Liver (tissue), 9 donors: ENCODE results near the gene CEP170. TPM values are rescaled to one million over a fixed set of nuclear protein-coding genes. Genes with fewer than 3 reads are reported as not detected.

Source experiments
- DNase-seq: peaks from one replicate; pipeline ENCODE4 v3.0.0-alpha.2; 2017; ENCODE audit warnings: low spot score
- H3K27ac ChIP-seq, 2 donors: one replicate each; pipeline ENCODE4 v1.7.0; 2013; ENCODE audit warnings: inconsistent platforms in 2 of 2, low read length in 2 of 2, control low read depth in 1 of 2, low read depth in 1 of 2, mild to moderate bottlenecking in 1 of 2
- H3K27me3 ChIP-seq, 4 donors: one replicate each; pipeline versions ENCODE4 v1.6.1 to v1.7.0; 2013; ENCODE audit warnings: low read length in 3 of 4, inconsistent platforms in 1 of 4, mild to moderate bottlenecking in 1 of 4, moderate library complexity in 1 of 4; ENCODE audit not compliant: control insufficient read depth in 4 of 4, insufficient read depth in 4 of 4
- H3K36me3 ChIP-seq, 4 donors: one replicate each; pipeline versions ENCODE4 v1.6.1 to v1.7.0; 2013; ENCODE audit warnings: low read length in 3 of 4, mild to moderate bottlenecking in 3 of 4, low read depth in 1 of 4, moderate library complexity in 1 of 4; ENCODE audit not compliant: control insufficient read depth in 4 of 4, insufficient read depth in 3 of 4
- H3K4me1 ChIP-seq, 4 donors: one replicate each; pipeline versions ENCODE4 v1.6.1 to v1.7.0; 2013; ENCODE audit warnings: low read length in 3 of 4, mild to moderate bottlenecking in 3 of 4, moderate library complexity in 1 of 4; ENCODE audit not compliant: control insufficient read depth in 4 of 4, insufficient read depth in 4 of 4
- H3K4me3 ChIP-seq, 3 donors: one replicate each; pipeline versions ENCODE4 v1.6.1 to v1.7.0; 2013; ENCODE audit warnings: low read length in 3 of 3, control low read depth in 1 of 3, low read depth in 1 of 3, mild to moderate bottlenecking in 1 of 3
- H3K9ac ChIP-seq, 2 donors: one replicate each; pipeline ENCODE4 v1.7.0; 2013; ENCODE audit warnings: low read length in 2 of 2, mild to moderate bottlenecking in 2 of 2, moderate library complexity in 2 of 2, control low read depth in 1 of 2, low read depth in 1 of 2
- H3K9me3 ChIP-seq, 4 donors: one replicate each; pipeline versions ENCODE4 v1.6.1 to v1.7.0; 2013; ENCODE audit warnings: low read length in 3 of 4; ENCODE audit not compliant: control insufficient read depth in 4 of 4
- EGR1 ChIP-seq, 2 donors: IDR thresholded peaks; 2 replicates each; pipeline ENCODE4 v1.6.1; 2016 to 2018; ENCODE audit warnings: antibody characterized with exemption in 2 of 2, low read depth in 2 of 2
- FOXA1 ChIP-seq: IDR thresholded peaks from 2 replicates; pipeline ENCODE4 v1.6.1; 2016; ENCODE audit warnings: antibody characterized with exemption
- FOXA2 ChIP-seq: IDR thresholded peaks from 2 replicates; pipeline ENCODE4 v1.6.1; 2016; ENCODE audit warnings: antibody characterized with exemption
- GABPA ChIP-seq, 2 donors: IDR thresholded peaks in 1 of 2; conservative IDR thresholded peaks in 1 of 2; 2 replicates each; pipeline ENCODE4 v1.6.1; 2016; ENCODE audit warnings: antibody characterized with exemption in 2 of 2, mild to moderate bottlenecking in 1 of 2, moderate library complexity in 1 of 2
- HNF4A ChIP-seq, 2 donors: conservative IDR thresholded peaks; 2 replicates each; pipeline ENCODE4 v1.6.1; 2016; ENCODE audit warnings: antibody characterized with exemption in 2 of 2, mild to moderate bottlenecking in 2 of 2
- HNF4G ChIP-seq: IDR thresholded peaks from 2 replicates; pipeline ENCODE4 v1.6.1; 2016; ENCODE audit warnings: antibody characterized with exemption
- JUND ChIP-seq, 2 donors: IDR thresholded peaks; 2 replicates each; pipeline ENCODE4 v1.6.1; 2016; ENCODE audit warnings: antibody characterized with exemption in 2 of 2
- NR2F2 ChIP-seq: IDR thresholded peaks from 2 replicates; pipeline ENCODE4 v1.6.1; 2016; ENCODE audit warnings: antibody characterized with exemption
- RAD21 ChIP-seq, 2 donors: IDR thresholded peaks; 2 replicates each; pipeline ENCODE4 v1.6.1; 2016; ENCODE audit warnings: antibody characterized with exemption in 2 of 2, mild to moderate bottlenecking in 2 of 2
- RXRA ChIP-seq, 2 donors: IDR thresholded peaks; 2 replicates each; pipeline ENCODE4 v1.6.1; 2017 to 2018; ENCODE audit warnings: antibody characterized with exemption in 2 of 2, mild to moderate bottlenecking in 1 of 2
- SP1 ChIP-seq: IDR thresholded peaks from 2 replicates; pipeline ENCODE4 v1.6.1; 2018; ENCODE audit warnings: antibody characterized with exemption, mild to moderate bottlenecking
- TAF1 ChIP-seq: conservative IDR thresholded peaks from 2 replicates; pipeline ENCODE4 v1.6.1; 2016; ENCODE audit warnings: antibody characterized with exemption, mild to moderate bottlenecking
- YY1 ChIP-seq: IDR thresholded peaks from 2 replicates; pipeline ENCODE4 v1.6.1; 2016; ENCODE audit warnings: antibody characterized with exemption, mild to moderate bottlenecking
- WGBS: extraction: QIAGEN DNeasy Blood & Tissue Kit; methylation state at CpG from one replicate; pipeline ENCODE4 v1.1.7; 2013; 5-methylcytosine and 5-hydroxymethylcytosine counted together
- polyA plus RNA-seq, 2 donors: library from polyadenylated mRNA; stranded (reverse) in 1 of 2; unstranded in 1 of 2; fragments of 200-250 nt in 1 of 2; fragments of >200 nt in 1 of 2; fragmentation: Nextera tagmentation in 1 of 2; extraction: Ambion mirVana in 1 of 2; gene quantifications; one replicate each; pipeline versions ENCODE4 v1.2.1 to v1.2.3, GENCODE V29; 2013 to 2015
- total RNA-seq, 2 donors: library from RNA; depleted of rRNA; stranded (reverse); fragments of >200 nt; gene quantifications; one replicate each; pipeline ENCODE4 v1.2.3, GENCODE V29; 2014
- TF ChIP-seq, protein P1 (sequence below): IDR thresholded peaks from 2 replicates; pipeline ENCODE4 v1.6.1; 2016; ENCODE audit warnings: antibody characterized with exemption
- TF ChIP-seq, protein P2 (sequence below): IDR thresholded peaks from 2 replicates; pipeline ENCODE4 v1.6.1; 2016; ENCODE audit warnings: antibody characterized with exemption
- TF ChIP-seq, protein P3 (sequence below): IDR thresholded peaks from 2 replicates; pipeline ENCODE4 v1.6.1; 2016; ENCODE audit warnings: antibody characterized with exemption, mild to moderate bottlenecking
- donor health status: healthy.
- donor health status: healthy.
- donor health status: healthy.
- donor health status: healthy.
- donor health status: healthy.

Gene CEP170
- total and polyA plus RNA-seq, 4 donors: 5.0 to 21.5 (median 14.9) TPM

DNA sequence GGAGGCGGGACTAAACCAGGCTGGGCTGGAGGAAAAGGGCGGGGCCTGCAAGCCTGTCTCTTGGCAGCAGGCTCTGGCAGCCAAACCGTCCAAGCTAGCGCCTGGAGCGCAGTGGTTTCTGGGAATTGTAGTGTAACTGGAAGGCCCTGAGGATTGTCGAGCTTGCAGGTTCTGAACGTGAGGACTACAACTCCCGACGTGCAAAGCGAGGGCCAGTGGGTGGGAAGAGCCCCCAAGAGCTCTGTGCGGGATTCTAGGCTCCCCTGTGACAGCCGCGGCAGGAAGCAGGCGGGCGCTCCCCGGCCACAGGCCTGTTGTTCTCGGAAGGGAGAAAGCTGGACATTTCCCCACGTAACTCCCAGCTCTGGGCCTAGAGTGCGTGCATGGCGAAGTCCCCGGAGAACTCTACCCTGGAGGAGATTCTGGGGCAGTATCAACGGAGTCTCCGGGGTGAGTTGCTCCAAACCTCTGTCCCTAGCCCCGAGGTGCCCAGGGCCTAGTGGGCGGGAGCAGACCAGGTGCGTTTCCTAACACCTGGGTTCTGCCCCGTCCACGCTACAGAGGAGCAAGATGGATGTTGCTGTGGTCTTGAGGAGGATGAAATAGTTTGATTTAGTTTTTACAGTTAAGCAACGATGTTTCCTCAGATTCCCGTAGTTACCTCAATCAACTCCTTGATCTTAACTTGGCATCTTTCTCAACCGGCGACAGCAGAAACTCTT lies 871 bp upstream of the CEP170 start, which contains the start of gene SDCCAG8 (continued):
- TF ChIP-seq, protein P1, sequence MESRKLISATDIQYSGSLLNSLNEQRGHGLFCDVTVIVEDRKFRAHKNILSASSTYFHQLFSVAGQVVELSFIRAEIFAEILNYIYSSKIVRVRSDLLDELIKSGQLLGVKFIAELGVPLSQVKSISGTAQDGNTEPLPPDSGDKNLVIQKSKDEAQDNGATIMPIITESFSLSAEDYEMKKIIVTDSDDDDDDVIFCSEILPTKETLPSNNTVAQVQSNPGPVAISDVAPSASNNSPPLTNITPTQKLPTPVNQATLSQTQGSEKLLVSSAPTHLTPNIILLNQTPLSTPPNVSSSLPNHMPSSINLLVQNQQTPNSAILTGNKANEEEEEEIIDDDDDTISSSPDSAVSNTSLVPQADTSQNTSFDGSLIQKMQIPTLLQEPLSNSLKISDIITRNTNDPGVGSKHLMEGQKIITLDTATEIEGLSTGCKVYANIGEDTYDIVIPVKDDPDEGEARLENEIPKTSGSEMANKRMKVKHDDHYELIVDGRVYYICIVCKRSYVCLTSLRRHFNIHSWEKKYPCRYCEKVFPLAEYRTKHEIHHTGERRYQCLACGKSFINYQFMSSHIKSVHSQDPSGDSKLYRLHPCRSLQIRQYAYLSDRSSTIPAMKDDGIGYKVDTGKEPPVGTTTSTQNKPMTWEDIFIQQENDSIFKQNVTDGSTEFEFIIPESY: peak; percentile 38
- peak in 1 of 2 donors; percentile 12 for TF ChIP-seq RXRA (IDR thresholded peaks at IDR 0.05)

DNA sequence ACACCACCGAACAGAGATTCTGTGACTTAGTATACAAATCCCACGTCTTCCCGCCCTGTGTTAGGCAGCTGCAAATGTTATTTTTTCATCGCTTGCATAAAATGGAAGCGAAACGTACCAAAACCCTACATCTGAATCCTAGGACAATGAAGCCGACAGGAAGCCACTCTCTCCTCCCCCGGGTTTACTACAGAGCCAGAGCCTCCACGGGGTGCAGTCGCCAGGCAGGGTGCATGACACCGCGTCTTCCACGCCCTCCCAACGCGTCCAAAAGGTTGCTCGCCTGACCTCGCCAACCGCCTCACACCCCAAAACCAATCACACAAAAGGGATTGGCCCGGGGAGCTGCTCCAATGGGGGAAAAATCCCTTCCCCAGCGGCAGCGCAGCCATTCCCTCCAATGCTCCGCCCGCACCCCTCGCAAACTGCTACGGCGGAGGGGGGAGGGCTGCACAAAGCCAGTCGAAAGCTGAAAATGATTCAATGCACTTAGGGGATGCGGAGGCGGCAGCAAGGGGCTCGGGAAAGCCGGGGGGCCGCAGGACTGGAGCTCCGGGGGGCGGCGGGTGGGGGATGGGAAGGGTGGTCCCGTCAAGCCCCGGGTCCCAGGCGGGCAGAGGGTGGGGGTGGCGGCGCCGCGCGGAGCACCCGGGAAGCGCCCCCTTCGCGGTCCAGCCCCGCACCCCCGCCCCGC lies 701 bp downstream of the CEP170 start:
- Histone ChIP-seq H3K27ac (peak overlapping the region; percentile 96 to 97), H3K4me3 (peak overlapping the region; percentile 83 to 96 (median 90)), H3K9me3 (no peaks in the 10 kb centered on the region), H3K9ac (peak overlapping the region; percentile 80 to 85), H3K4me1 (peaks cover 3 to 28% (median 16%) of the 10 kb centered on the region in 4 donors), H3K27me3 (no peaks in the 10 kb centered on the region), H3K36me3 (no peaks in the 10 kb centered on the region)
- under 1% methylated on average over 50 of the region's 50 CpGs for WGBS
- TF ChIP-seq HNF4G (no peak), GABPA (IDR thresholded peaks at IDR 0.05 in 1 of 2, conservative IDR thresholded peaks at IDR 0.05 in 1 of 2) (no peak), SP1 (no peak), HNF4A (conservative IDR thresholded peaks at IDR 0.05) (peak in 1 of 2 donors; percentile 3), FOXA2 (no peak), RXRA (IDR thresholded peaks at IDR 0.05) (peak in 1 of 2 donors; percentile 33), EGR1 (IDR thresholded peaks at IDR 0.05; ENCODE audit: low read depth in 2 of 2) (no peak), YY1 (peak; percentile 85), FOXA1 (no peak), JUND (IDR thresholded peaks at IDR 0.05) (no peak), RAD21 (IDR thresholded peaks at IDR 0.05) (peak in 1 of 2 donors; percentile 15), TAF1 (peak; percentile 32), NR2F2 (no peak)
- TF ChIP-seq, protein P1: no peak
- TF ChIP-seq, protein P2, sequence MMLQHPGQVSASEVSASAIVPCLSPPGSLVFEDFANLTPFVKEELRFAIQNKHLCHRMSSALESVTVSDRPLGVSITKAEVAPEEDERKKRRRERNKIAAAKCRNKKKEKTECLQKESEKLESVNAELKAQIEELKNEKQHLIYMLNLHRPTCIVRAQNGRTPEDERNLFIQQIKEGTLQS: no peak
- TF ChIP-seq, protein P3, sequence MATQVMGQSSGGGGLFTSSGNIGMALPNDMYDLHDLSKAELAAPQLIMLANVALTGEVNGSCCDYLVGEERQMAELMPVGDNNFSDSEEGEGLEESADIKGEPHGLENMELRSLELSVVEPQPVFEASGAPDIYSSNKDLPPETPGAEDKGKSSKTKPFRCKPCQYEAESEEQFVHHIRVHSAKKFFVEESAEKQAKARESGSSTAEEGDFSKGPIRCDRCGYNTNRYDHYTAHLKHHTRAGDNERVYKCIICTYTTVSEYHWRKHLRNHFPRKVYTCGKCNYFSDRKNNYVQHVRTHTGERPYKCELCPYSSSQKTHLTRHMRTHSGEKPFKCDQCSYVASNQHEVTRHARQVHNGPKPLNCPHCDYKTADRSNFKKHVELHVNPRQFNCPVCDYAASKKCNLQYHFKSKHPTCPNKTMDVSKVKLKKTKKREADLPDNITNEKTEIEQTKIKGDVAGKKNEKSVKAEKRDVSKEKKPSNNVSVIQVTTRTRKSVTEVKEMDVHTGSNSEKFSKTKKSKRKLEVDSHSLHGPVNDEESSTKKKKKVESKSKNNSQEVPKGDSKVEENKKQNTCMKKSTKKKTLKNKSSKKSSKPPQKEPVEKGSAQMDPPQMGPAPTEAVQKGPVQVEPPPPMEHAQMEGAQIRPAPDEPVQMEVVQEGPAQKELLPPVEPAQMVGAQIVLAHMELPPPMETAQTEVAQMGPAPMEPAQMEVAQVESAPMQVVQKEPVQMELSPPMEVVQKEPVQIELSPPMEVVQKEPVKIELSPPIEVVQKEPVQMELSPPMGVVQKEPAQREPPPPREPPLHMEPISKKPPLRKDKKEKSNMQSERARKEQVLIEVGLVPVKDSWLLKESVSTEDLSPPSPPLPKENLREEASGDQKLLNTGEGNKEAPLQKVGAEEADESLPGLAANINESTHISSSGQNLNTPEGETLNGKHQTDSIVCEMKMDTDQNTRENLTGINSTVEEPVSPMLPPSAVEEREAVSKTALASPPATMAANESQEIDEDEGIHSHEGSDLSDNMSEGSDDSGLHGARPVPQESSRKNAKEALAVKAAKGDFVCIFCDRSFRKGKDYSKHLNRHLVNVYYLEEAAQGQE: no peak
- DNase-seq: peak; percentile 71
